Panc1 (cell line): ENCODE measurements around the gene ABCF2. TPM values are rescaled to one million over a fixed set of nuclear protein-coding genes. Genes with fewer than 3 reads are reported as not detected.

Experiments
- ATAC-seq: fragments of 200-7000 bp; cut with Tn5 transposase; 2 replicates; pipeline ENCODE4 v1.9.1; 2020; ENCODE audit warnings: mild to moderate bottlenecking, moderate library complexity
- BruUV-seq: library from RNA; stranded (reverse); fragments of 400-500 nt; replicated peaks from 2 replicates; lab custom pipeline; 2021; lab: Mats Ljungman, UMichigan
- CTCF ChIA-PET: fragments of 300-600 bp; sonication (Branson Sonifier 250); formaldehyde crosslinking; loops from one replicate; lab custom pipeline; 2022; ENCODE audit warnings: antibody characterized with exemption; lab: Charles Lee
- POLR2A ChIA-PET: fragments of 300-600 bp; sonication (Branson Sonifier 250); formaldehyde crosslinking; loops from one replicate; lab custom pipeline; 2022; ENCODE audit warnings: antibody characterized with exemption; lab: Charles Lee
- DNase-seq: peaks from one replicate; pipeline ENCODE4 v3.0.0-alpha.2; 2010; ENCODE audit warnings: low read depth, low spot score
- H3K27ac ChIP-seq: 2 replicates; pipeline ENCODE4 v1.5.1; 2011; ENCODE audit warnings: mild to moderate bottlenecking, low read length, inconsistent platforms
- H3K27me3 ChIP-seq: fragments of 200-500 bp; sonication (Bioruptor generic); 2 replicates; pipeline ENCODE4 v1.6.0; 2014; ENCODE audit warnings: low read length, inconsistent platforms; ENCODE audit not compliant: control insufficient read depth, insufficient read depth
- H3K36me3 ChIP-seq: fragments of 200-500 bp; sonication (Bioruptor generic); 2 replicates; pipeline ENCODE4 v1.5.1; 2014; ENCODE audit warnings: inconsistent platforms, mild to moderate bottlenecking, low read length, moderate library complexity; ENCODE audit not compliant: control insufficient read depth, insufficient read depth
- H3K4me1 ChIP-seq: 2 replicates; pipeline ENCODE4 v1.5.1; 2011; ENCODE audit warnings: inconsistent platforms, mild to moderate bottlenecking, low read length, moderate library complexity; ENCODE audit not compliant: control insufficient read depth, insufficient read depth
- H3K4me3 ChIP-seq, 2 experiments: 2 replicates each; pipeline ENCODE4 v1.5.1; 2011 to 2012; ENCODE audit warnings: low read depth in 2 of 2, low read length in 2 of 2, mild to moderate bottlenecking in 2 of 2, inconsistent platforms in 1 of 2, moderate library complexity in 1 of 2
- H3K9me3 ChIP-seq: fragments of 200-500 bp; sonication (Bioruptor generic); 2 replicates; pipeline ENCODE4 v1.5.1; 2014; ENCODE audit warnings: low read depth, mild to moderate bottlenecking, inconsistent platforms, low read length, moderate library complexity; ENCODE audit not compliant: control insufficient read depth, insufficient read depth
- POLR2AphosphoS5 ChIP-seq: IDR thresholded peaks from 2 replicates; pipeline ENCODE4 v1.6.1; 2012; ENCODE audit warnings: mild to moderate bottlenecking, low read depth, low read length, moderate library complexity
- SIN3A ChIP-seq: IDR thresholded peaks from 2 replicates; pipeline ENCODE4 v1.6.1; 2012; ENCODE audit warnings: low read depth, mild to moderate bottlenecking, low read length, moderate library complexity, borderline replicate concordance; ENCODE audit not compliant: insufficient read depth
- TCF7L2 ChIP-seq: IDR thresholded peaks from 2 replicates; pipeline ENCODE4 v1.6.1; 2011; ENCODE audit warnings: mild to moderate bottlenecking, low read depth, low read length, inconsistent platforms
- in situ Hi-C: cut with HindIII; loops from 2 replicates; pipeline ENCODE4 v1.10.0; 2016; ENCODE audit warnings: low sequenced_read_pairs, low pct_unique_long_range_greater_than_20kb
- intact Hi-C: fragments of 100-400 bp; cut with micrococcal nuclease; formaldehyde crosslinking; loops from one replicate; pipeline ENCODE4 v1.10.0; 2022; ENCODE audit not compliant: unreplicated experiment
- total RNA-seq: library from RNA; stranded (reverse); gene quantifications from one replicate; pipeline ENCODE4 v1.2.1, GENCODE V29; 2021; ENCODE audit not compliant: unreplicated experiment
- TF ChIP-seq, protein P1 (sequence below): fragments of 450-650 bp; IDR thresholded peaks from 2 replicates; pipeline ENCODE4 v1.5.1; 2017; ENCODE audit warnings: mild to moderate bottlenecking
- TF ChIP-seq, protein P2 (sequence below), 2 experiments: IDR thresholded peaks; 2 replicates each; pipeline ENCODE4 v1.6.1; 2011 to 2012; ENCODE audit warnings: low read depth in 2 of 2, control low read depth in 1 of 2, low read length in 1 of 2, mild to moderate bottlenecking in 1 of 2, moderate library complexity in 1 of 2; ENCODE audit not compliant: insufficient read depth in 1 of 2

Gene ABCF2
- total RNA-seq, 1 experiment from 2014 or later = 64.4 TPM

DNA sequence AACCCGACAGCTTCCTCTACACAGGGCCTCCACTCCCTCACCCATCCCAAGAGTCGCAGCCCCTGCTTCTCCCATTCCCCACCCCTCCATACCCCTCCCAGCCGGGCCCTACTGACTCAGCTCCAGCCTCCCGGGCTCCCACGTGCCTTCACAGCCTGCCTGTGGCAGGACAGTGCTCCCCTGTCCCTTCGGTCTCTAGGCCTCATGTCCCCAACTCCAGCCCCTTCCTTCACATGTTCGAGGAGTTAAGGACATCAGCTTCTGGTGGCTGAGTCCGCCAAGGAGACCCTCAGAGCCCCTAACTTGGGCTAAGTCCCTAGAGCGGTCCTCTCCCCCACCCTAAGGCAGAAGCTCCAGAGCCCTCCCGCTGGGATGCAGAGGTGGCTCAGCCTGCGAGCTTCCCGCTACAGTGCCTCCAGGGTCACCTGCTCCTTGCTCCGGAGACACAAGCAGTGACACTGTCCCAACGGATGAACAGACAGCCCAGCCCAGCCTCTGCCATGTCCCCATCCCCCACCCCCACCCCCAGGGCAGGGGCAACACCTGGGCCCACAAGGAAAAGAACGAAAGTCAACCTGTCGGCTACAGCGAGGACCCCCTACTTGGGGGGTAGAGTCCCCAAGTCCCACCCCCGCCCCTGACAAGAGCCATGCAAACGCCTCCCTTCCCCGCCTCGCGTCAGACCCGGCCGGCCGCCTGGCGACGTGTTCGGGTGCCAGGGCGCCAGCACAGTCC, 20.8 kb upstream of the ABCF2 start:
- intact Hi-C loops = no loop called here
- peak overlapping the region; percentile 75 for H3K27ac ChIP-seq
- H3K36me3 ChIP-seq = no peaks in the 10 kb centered on the region
- no TSS peak for BruUV-seq
- POLR2A ChIA-PET = interaction anchor here (0.7 kb wide), 2 partner anchors 15 to 934 kb away, joined by 8 to 11 read pairs; partner anchors contain the start of gene CHPF2
- peaks cover 51% of the 10 kb centered on the region for H3K4me1 ChIP-seq
- H3K9me3 ChIP-seq = no peaks in the 10 kb centered on the region
- DNase-seq (no peak), ATAC-seq (no peak)
- TF ChIP-seq, protein P1, sequence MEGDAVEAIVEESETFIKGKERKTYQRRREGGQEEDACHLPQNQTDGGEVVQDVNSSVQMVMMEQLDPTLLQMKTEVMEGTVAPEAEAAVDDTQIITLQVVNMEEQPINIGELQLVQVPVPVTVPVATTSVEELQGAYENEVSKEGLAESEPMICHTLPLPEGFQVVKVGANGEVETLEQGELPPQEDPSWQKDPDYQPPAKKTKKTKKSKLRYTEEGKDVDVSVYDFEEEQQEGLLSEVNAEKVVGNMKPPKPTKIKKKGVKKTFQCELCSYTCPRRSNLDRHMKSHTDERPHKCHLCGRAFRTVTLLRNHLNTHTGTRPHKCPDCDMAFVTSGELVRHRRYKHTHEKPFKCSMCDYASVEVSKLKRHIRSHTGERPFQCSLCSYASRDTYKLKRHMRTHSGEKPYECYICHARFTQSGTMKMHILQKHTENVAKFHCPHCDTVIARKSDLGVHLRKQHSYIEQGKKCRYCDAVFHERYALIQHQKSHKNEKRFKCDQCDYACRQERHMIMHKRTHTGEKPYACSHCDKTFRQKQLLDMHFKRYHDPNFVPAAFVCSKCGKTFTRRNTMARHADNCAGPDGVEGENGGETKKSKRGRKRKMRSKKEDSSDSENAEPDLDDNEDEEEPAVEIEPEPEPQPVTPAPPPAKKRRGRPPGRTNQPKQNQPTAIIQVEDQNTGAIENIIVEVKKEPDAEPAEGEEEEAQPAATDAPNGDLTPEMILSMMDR = no peak
- TF ChIP-seq POLR2AphosphoS5 (no peak), SIN3A (no peak), TCF7L2 (no peak)
- TF ChIP-seq, protein P2, sequence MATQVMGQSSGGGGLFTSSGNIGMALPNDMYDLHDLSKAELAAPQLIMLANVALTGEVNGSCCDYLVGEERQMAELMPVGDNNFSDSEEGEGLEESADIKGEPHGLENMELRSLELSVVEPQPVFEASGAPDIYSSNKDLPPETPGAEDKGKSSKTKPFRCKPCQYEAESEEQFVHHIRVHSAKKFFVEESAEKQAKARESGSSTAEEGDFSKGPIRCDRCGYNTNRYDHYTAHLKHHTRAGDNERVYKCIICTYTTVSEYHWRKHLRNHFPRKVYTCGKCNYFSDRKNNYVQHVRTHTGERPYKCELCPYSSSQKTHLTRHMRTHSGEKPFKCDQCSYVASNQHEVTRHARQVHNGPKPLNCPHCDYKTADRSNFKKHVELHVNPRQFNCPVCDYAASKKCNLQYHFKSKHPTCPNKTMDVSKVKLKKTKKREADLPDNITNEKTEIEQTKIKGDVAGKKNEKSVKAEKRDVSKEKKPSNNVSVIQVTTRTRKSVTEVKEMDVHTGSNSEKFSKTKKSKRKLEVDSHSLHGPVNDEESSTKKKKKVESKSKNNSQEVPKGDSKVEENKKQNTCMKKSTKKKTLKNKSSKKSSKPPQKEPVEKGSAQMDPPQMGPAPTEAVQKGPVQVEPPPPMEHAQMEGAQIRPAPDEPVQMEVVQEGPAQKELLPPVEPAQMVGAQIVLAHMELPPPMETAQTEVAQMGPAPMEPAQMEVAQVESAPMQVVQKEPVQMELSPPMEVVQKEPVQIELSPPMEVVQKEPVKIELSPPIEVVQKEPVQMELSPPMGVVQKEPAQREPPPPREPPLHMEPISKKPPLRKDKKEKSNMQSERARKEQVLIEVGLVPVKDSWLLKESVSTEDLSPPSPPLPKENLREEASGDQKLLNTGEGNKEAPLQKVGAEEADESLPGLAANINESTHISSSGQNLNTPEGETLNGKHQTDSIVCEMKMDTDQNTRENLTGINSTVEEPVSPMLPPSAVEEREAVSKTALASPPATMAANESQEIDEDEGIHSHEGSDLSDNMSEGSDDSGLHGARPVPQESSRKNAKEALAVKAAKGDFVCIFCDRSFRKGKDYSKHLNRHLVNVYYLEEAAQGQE (IDR thresholded peaks at IDR 0.05; ENCODE audit: insufficient read depth in 1 of 2, low read depth in 2 of 2, low read length in 1 of 2) = no peak
- CTCF ChIA-PET = interaction anchor here (0.7 to 1.0 kb wide), 2 partner anchors 21 to 158 kb away, joined by 3 to 6 read pairs; partner anchors contain the start of gene ABCF2
- H3K27me3 ChIP-seq = no peaks in the 10 kb centered on the region
- in situ Hi-C loops = no loop called here
- H3K4me3 ChIP-seq = peak overlapping the region; percentile 53 to 75

DNA sequence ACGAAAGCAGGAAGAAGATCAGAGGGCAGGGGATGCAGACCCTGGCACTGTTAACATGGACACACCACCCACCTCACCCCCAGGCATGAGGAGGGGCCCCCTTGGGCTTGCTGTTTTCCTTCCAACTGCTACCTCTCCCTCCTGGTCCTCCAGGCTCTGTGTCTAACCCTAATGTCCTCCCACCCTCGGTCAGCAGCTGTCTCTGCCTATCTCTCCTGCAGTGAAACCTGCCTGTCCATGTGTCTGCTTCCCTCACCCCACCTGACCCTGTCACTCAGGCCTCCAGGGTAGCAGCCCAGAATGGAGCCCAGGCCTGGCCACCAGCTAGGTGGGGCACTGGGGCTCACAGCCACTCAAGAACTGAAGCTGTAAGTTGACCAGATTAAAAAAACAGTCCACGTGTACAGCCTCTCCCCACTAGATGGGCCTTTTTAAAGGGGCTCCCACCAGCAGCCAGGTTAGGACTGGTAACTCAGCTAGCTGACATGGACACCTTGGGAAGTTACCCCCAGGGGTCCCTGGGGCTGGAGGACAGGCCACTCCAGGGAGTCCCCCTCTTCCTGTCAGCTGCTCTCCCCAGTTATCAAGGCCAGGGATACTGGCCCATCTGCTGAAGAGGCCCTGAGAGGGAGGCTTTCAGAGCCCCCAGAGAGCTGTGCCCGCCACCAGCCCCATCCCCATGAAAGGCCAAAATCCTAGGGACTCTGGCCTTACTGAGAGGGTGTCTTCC, 20.0 kb upstream of the ABCF2 start:
- DNase-seq (no peak), ATAC-seq (0 out of 2 replicates have a peak, but pooled peaks have one; percentile 0)
- TF ChIP-seq, protein P2 (IDR thresholded peaks at IDR 0.05; ENCODE audit: insufficient read depth in 1 of 2, low read depth in 2 of 2, low read length in 1 of 2) = no peak
- TF ChIP-seq TCF7L2 = no peak
- TF ChIP-seq, protein P1 = no peak
- TF ChIP-seq SIN3A = no peak
- TF ChIP-seq POLR2AphosphoS5 = no peak
- ChIA-PET CTCF (interaction anchor here (1.0 kb wide), 1 partner anchor 20 kb away, joined by 6 read pairs; the partner anchor contains the start of gene ABCF2), POLR2A (interaction anchor here (0.7 kb wide), 1 partner anchor 15 kb away, joined by 8 read pairs; the partner anchor contains the start of gene CHPF2)
- Histone ChIP-seq H3K4me1 (peaks cover 44% of the 10 kb centered on the region), H3K27ac (no peak overlapping the region; the same call in 1 of the 2 replicates), H3K4me3 (peak overlapping the region in 1 of 2 experiments; percentile 75; a peak in 2 of 4 replicates), H3K36me3 (no peaks in the 10 kb centered on the region), H3K9me3 (no peaks in the 10 kb centered on the region), H3K27me3 (no peaks in the 10 kb centered on the region)
- BruUV-seq = no TSS peak
- in situ Hi-C loops = no loop called here
- intact Hi-C loops = no loop called here
